ENCODE measurements around the gene PRDM16.

DNA sequence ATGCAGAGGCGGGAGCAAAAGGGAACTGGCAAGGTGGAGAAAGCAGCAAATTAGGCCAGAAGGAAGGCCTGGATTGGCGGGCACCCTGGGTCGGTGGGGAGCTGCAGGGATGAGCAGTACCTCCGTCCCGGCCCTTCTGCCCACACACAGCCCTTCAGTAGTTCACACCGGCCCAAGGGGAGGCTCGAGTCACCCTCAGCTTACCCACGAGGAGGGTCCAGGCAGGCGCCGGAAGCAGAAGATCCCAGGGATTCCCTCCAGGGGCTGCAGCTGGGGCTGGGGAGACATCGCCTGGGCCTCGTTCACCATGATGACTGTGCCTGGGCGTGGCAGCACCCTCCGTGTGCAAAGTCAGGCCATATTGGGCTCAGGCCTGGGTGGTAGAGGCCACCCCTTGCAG lies 190.0 kb downstream of the PRDM16 start:
- no peak for TF ChIP-seq POLR2A (IDR thresholded peaks at IDR 0.05; ENCODE audit: extremely low read depth, insufficient read length)
- TF ChIP-seq, protein P1, sequence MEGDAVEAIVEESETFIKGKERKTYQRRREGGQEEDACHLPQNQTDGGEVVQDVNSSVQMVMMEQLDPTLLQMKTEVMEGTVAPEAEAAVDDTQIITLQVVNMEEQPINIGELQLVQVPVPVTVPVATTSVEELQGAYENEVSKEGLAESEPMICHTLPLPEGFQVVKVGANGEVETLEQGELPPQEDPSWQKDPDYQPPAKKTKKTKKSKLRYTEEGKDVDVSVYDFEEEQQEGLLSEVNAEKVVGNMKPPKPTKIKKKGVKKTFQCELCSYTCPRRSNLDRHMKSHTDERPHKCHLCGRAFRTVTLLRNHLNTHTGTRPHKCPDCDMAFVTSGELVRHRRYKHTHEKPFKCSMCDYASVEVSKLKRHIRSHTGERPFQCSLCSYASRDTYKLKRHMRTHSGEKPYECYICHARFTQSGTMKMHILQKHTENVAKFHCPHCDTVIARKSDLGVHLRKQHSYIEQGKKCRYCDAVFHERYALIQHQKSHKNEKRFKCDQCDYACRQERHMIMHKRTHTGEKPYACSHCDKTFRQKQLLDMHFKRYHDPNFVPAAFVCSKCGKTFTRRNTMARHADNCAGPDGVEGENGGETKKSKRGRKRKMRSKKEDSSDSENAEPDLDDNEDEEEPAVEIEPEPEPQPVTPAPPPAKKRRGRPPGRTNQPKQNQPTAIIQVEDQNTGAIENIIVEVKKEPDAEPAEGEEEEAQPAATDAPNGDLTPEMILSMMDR (IDR thresholded peaks at IDR 0.05; ENCODE audit: low read depth, low read length) = no peak
